AG10803 (cell line): ENCODE results near the gene VSX1.
A peak's percentile ranks its signal among the peaks of the same experiment; 100 is the strongest.

ENCODE experiments used
- DNase-seq: peaks from one replicate; pipeline ENCODE4 v3.0.0; 2010; ENCODE audit warnings: low read depth
- H3K4me3 ChIP-seq: 2 replicates; pipeline ENCODE4 v1.5.1; 2011; ENCODE audit warnings: mild to moderate bottlenecking, low read length, control low read depth
- CTCF ChIP-seq: conservative IDR thresholded peaks from 2 replicates; pipeline ENCODE4 v1.5.1; 2011; ENCODE audit warnings: mild to moderate bottlenecking, low read length, control low read depth, inconsistent platforms

The VSX1 gene

DNA sequence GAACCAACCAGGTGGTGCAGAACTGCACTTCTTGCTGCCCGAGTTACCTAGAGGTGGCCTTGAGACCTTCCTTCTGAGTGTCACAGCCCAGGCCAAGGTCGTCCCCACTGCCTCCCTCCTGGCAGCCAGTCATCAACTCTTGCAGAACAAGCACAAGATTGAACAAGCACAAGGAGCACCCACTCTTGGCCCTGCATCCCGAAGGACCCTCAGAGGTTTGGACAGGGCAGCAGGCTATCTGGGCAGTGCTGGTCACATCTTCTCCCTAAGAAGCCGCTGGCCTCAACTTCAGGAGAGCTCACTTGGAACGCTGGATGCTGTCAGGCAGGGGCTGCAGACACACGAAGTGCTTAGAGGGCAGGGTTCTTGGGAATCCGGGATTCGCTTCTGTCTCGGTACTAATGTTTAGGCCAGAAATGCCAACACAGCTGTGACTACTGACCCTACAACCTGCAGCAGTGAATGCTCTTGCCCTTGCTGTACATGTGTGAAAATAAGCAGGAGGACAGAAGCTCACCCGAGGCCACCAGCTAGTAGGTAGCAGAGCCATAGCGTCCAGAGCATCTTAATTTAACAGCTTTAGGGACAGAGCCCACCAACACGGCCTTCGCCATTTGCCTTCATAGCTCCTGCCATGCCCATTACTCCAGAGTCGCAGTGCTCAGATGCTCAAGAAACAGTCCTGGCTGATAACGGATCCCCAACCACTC, 20.0 kb downstream of the VSX1 start:
- no peak overlapping the region for H3K4me3 ChIP-seq
- TF ChIP-seq CTCF = no peak
- DNase-seq = no peak

DNA sequence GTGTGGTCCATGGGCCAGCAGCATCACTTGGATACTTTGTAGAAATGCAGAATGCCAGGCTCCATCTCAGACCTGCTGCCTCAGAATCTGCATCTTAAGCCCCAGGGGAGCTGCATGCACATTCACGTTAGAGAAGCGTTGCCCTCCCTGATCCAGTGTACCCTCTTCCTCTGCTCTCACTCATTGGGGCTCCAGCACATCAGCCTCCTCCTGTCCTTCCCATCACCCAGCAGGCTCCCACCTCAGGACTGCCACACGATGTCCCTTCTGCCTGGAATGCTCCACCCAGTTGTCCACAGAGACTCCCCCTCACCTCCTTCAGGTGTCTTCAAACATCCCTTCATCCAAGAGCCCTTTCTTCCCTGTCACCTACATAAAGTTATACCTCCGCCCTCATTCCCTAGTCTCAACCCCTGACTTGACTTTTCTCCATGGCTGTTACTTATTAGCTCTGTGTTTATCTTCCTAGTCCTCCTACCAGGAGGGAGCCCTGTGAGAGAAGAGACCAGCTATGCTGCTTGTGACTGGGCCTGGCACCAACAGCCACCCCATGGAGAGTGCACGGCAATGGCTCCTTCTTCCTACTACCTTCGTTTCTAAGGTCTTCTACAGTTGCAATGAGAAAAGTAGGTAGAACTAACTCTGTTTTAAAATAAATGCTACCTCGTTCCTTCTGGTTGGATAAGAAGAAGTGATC, 20.7 kb downstream of the VSX1 start:
- DNase-seq = no peak
- H3K4me3 ChIP-seq = no peak overlapping the region
- no peak for TF ChIP-seq CTCF

DNA sequence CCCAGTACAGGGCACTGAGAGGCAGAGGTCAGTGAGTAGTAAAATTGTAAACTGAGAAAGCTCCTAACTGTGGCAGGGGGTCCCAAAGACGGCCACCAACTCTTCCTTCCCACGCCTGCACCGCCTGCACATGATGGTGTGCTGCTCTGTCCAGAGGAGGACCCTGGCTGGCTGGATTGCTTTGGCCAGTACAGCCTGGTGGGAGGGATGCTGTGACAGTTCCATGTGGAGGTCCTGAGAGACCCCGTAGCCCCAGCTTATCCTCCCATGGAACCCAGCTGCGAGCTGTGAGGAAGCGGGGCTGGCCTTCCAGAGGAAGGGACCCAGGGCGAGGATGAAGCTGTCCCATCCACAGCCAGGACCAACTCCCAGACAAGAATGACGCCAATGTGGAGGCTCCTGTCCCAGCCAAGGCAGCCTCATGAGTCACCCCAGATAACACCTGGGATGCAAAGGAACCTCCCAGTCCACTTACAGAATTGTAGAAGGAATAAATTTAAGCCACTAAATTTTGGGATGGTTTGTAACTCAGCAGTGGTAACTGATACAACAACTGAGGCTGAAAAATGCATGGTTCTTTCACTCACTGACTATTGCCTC, 22.0 kb downstream of the VSX1 start:
- no peak for DNase-seq
- no peak for TF ChIP-seq CTCF
- no peak overlapping the region for H3K4me3 ChIP-seq

- 0 out of 2 replicates have a peak, but pooled peaks have one; percentile 6 for TF ChIP-seq CTCF
- no peak for DNase-seq
- peak overlapping the region; percentile 71 for H3K4me3 ChIP-seq
Measured at GRCh38 chr20:25058847-25059810, 22.8 kb downstream of the VSX1 start.

DNA sequence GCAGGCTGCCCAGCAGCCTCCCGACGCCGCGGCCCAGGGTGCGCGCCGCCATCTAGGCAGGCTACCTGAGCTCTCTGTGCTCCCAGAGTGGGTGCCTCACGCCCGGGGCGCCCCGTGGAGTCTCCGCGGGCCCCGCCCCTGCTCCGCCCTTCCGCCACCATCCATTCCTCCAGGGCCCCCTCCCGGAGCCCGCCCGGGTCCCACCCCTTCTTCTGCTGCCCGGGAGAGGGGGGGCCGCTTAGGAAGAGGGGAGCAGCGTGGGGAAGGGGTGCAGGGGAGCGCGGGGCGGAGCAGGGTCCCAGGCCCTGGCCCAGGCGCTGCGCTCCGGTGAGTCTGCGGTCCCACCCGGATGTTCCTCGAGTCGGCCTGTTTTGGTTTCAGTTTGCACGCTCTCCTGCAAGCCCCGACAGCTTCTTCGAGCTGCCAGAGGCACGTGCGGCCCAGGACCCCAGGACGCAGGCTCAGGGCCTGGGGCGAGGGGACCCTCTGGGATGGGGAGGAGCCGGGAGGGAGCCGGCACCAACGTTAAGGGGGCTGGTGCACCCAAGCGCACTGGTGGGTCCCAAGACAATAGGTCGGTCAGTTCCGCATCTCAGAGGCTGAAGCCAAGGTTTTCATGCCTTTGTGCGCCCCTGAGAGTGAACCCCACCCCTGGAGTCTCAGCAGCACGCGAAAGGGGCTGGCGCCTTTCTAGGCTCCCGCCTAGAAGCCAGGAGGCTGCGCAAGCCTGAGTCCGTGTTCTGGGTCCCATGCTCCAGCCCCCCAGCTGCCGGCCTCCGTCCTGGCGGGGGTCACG, 23.7 kb downstream of the VSX1 start, which contains the start of gene ACSS1:
Gene ACSS1 (minus strand): TSS at position 89 of the 796 bp plus-strand sequence. CDS start 37 bp downstream, at position 52.
- H3K4me3 ChIP-seq = peak within 1 kb of the TSS; percentile 71

More for the DNA sequence above, 23.7 kb downstream of the VSX1 start, which contains the start of gene ACSS1:
- TF ChIP-seq CTCF = no peak
- DNase-seq = peak; percentile 35
